ENCODE results near the gene C5orf15. TPM values are rescaled to one million over a fixed set of nuclear protein-coding genes. Genes with fewer than 3 reads are reported as not detected.

Gene C5orf15
- total and polyA plus RNA-seq, 9 of the 15 experiments (the other 6 are each of a cell fraction or from before 2014, with no cell fraction given) = 23.3 to 50.7 (median 35.5) TPM

GRCh38 chr5:134003817-134004625 lies 35.6 kb upstream of the C5orf15 start (continued):
- TF ChIP-seq CREB3L1 (IDR thresholded peaks at IDR 0.05; ENCODE audit: borderline replicate concordance, low read depth) = peak; percentile 36; the same call in 1 of the 2 replicates
- peak; percentile 85 for TF ChIP-seq NR1H2 (CRISPR knock-in tag; IDR thresholded peaks at IDR 0.05)
- 0 out of 2 replicates have a peak, but pooled peaks have one; percentile 38 for TF ChIP-seq ZBTB33 (CRISPR knock-in tag; IDR thresholded peaks at IDR 0.05)
- TF ChIP-seq E2F6 (IDR thresholded peaks at IDR 0.05; ENCODE audit: borderline replicate concordance in 1 of 2, extremely low read depth in 1 of 2, insufficient read depth in 1 of 2, insufficient read length in 1 of 2, low read depth in 1 of 2, low read length in 1 of 2, poor library complexity in 1 of 2, severe bottlenecking in 1 of 2) = peak; percentile 12 to 84
- TF ChIP-seq ZNF232 (CRISPR knock-in tag; IDR thresholded peaks at IDR 0.05) = 0 out of 2 replicates have a peak, but pooled peaks have one; percentile 32
- TF ChIP-seq KLF10 (CRISPR knock-in tag; IDR thresholded peaks at IDR 0.05) = no peak
- peak; percentile 55; the same call in 1 of the 2 replicates for TF ChIP-seq ETV5 (CRISPR knock-in tag; IDR thresholded peaks at IDR 0.05; ENCODE audit: low read depth)
- TF ChIP-seq THRAP3 (IDR thresholded peaks at IDR 0.05; ENCODE audit: borderline replicate concordance) = no peak
- TF ChIP-seq MTF1 (CRISPR knock-in tag; IDR thresholded peaks at IDR 0.05; ENCODE audit: borderline replicate concordance) = no peak
- no peak for TF ChIP-seq WHSC1 (IDR thresholded peaks at IDR 0.05; ENCODE audit: low read length)
- no peak for TF ChIP-seq TBP (optimal IDR thresholded peaks at IDR 0.05; ENCODE audit: low read depth, low read length)
- no peak for TF ChIP-seq NCOA4 (IDR thresholded peaks at IDR 0.05; ENCODE audit: partially characterized antibody)
- TF ChIP-seq USF2 (CRISPR knock-in tag; IDR thresholded peaks at IDR 0.05) = peak; percentile 62
- no peak for TF ChIP-seq THRB (CRISPR knock-in tag; conservative IDR thresholded peaks at IDR 0.05)
- TF ChIP-seq RAD51 (IDR thresholded peaks at IDR 0.05; ENCODE audit: borderline replicate concordance, low read depth) = 0 out of 2 replicates have a peak, but pooled peaks have one; percentile 8
- TF ChIP-seq SIX5 (IDR thresholded peaks at IDR 0.05; ENCODE audit: borderline replicate concordance in 1 of 2, insufficient read depth in 1 of 2, low read depth in 1 of 2, low read length in 2 of 2) = no peak
- peak in 1 of 2 experiments; percentile 53; a peak in 1 of 4 replicates for TF ChIP-seq NONO (IDR thresholded peaks at IDR 0.05; ENCODE audit: low read depth in 2 of 2, low read length in 1 of 2)

Data from K562 (cell line).